Measurements from ENCODE around the gene KRT75.

Gene KRT75

DNA sequence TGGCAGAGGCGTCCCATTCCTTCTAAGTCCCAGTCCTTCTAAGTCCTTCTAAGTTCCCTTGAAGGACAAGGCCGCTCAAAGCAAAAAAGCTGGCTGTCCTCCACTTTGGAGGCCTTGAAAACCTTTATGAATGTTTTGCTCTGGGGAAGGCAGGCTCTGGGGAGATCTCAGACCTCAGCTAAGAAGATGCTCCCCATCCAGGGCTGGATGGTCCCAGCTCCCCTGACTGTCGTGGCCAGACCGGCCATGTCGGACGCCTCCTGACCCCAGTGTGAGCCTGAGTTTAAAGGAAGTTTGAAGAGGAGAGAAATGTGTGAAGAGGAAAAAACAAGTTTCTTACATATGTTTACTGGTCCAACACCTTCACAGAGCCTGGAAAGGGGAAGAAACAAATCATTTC is 54.6 kb downstream of the KRT75 start:
- H3K4me3 Mint-ChIP-seq, result no peak overlapping the region
- H3K27me3 Mint-ChIP-seq, result peaks cover 8% of the 10 kb centered on the region
- no peaks in the 10 kb centered on the region for H3K9me3 Mint-ChIP-seq
- no peak overlapping the region for H3K27ac Mint-ChIP-seq
- H3K36me3 Mint-ChIP-seq (ENCODE audit: low read depth), result no peaks in the 10 kb centered on the region
- peaks cover 12% of the 10 kb centered on the region for H3K4me1 Mint-ChIP-seq (ENCODE audit: low read depth)

DNA sequence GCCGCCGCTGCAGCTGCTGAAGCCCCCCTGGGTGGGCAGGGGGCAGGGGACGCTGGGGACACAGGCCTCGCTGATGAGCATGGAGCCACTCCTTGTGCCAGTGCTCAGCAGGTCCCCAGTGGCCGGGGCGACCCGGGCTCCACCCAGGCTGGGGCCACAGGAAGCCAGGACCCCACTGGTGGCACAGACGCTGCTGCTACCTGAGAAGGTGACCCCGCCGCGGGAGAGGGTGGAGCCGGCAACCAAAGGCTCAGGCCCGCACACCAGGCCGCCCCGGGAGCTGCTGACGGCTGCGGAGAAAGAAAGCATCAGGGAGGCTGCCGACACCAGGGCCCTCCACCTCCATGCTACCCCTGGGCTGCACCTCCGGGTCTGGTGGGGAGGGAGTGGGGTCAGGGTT is 56.1 kb downstream of the KRT75 start:
- Mint-ChIP-seq H3K27ac (no peak overlapping the region), H3K9me3 (peaks cover 4% of the 10 kb centered on the region), H3K4me3 (no peak overlapping the region), H3K27me3 (peaks cover 8% of the 10 kb centered on the region), H3K4me1 (ENCODE audit: low read depth) (peaks cover 10% of the 10 kb centered on the region), H3K36me3 (ENCODE audit: low read depth) (no peaks in the 10 kb centered on the region)

DNA sequence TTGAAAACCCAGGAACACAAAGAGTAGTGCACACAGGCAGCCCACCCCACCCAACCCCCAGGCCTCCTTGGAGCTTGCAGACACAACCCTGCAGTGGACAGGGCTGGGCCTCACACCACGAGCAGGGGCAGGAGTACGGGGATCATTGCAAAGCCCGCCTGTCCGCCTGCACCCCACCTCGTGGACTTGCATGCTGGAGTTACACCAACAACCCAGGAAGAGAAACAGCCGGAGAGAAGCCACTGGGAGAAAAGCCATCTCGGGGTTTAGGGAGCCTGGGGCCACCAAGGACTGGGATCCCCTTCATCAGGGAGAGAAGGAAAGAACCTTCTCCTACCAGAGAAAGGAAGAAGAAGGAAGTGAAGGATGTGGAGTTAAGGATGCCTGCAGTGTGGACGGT is 56.9 kb downstream of the KRT75 start:
- Mint-ChIP-seq H3K27ac (no peak overlapping the region), H3K27me3 (peaks cover 8% of the 10 kb centered on the region), H3K4me3 (no peak overlapping the region), H3K36me3 (ENCODE audit: low read depth) (no peaks in the 10 kb centered on the region), H3K4me1 (ENCODE audit: low read depth) (peaks cover 2% of the 10 kb centered on the region), H3K9me3 (peaks cover 4% of the 10 kb centered on the region)
